GM13976 (cell line): ENCODE results near the gene BCAP31.

Experiments
- DNase-seq: peaks from one replicate; pipeline ENCODE4 v3.0.0; 2012; ENCODE audit warnings: low spot score
- in situ Hi-C: fragments of 300-500 bp; cut with MboI; formaldehyde crosslinking; loops from one replicate; pipeline ENCODE4 v1.12.0; 2022; ENCODE audit warnings: low sequenced_read_pairs, mixed read lengths, inconsistent platforms; ENCODE audit not compliant: unreplicated experiment
- TF ChIP-seq, protein P1 (sequence below): IDR thresholded peaks from 2 replicates; pipeline ENCODE4 v1.5.1; 2012; ENCODE audit warnings: borderline replicate concordance, mild to moderate bottlenecking; ENCODE audit not compliant: insufficient read depth; ENCODE audit errors: extremely low read depth, missing control alignments, control extremely low read depth

BCAP31 gene

DNA sequence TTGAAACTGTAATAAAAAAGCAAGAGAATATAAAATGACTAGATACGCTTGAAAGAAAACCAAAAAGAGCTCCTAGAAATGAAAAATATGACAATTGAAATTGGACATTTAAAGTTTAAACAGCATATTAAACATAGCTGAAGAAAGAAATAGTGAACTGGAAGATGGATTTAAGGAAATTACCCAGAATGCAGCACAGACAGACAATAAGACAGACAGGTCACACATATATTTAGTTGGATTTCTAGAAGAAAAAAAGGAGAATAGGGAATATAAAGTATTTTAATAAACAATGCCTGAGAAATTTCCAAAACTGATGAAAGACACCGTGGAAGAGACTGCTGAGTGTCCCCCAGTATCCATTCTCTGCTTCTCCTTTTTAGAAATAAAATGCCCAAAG lies 70.6 kb downstream of the BCAP31 start:
- in situ Hi-C loops, result loop anchor here (25.0 kb wide), 1 partner anchor 691 kb away; no protein-coding TSS in a partner anchor
- DNase-seq, result no peak
- TF ChIP-seq, protein P1, sequence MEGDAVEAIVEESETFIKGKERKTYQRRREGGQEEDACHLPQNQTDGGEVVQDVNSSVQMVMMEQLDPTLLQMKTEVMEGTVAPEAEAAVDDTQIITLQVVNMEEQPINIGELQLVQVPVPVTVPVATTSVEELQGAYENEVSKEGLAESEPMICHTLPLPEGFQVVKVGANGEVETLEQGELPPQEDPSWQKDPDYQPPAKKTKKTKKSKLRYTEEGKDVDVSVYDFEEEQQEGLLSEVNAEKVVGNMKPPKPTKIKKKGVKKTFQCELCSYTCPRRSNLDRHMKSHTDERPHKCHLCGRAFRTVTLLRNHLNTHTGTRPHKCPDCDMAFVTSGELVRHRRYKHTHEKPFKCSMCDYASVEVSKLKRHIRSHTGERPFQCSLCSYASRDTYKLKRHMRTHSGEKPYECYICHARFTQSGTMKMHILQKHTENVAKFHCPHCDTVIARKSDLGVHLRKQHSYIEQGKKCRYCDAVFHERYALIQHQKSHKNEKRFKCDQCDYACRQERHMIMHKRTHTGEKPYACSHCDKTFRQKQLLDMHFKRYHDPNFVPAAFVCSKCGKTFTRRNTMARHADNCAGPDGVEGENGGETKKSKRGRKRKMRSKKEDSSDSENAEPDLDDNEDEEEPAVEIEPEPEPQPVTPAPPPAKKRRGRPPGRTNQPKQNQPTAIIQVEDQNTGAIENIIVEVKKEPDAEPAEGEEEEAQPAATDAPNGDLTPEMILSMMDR, result no peak

DNA sequence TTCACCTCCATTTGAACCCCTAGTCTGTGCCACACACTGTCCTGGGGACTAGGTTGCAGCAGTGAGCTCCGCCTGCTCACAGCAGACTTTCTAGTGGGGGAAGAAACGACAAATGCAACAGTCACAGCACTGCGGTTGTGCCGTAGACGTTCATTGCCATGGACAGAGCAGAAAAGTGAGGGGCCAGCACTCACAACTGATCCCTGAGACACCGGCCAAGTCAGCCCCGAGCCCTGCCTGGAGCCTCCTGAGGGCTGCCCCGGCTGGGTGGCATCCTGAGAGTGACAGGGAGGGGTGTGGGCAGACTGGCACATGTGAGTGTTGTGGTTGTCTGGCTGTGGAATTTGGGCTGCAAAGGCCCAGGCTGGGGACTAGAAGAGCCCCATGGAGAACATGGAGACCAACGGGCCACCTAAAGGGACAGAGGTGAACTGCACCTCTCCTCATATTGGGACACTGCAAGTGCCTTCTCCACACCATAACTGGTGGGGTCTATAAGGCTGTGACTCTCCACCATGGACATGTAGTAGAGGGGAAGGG lies 72.6 kb downstream of the BCAP31 start:
- in situ Hi-C loops, result loop anchor here (25.0 kb wide), 1 partner anchor 689 kb away; no protein-coding TSS in a partner anchor
- DNase-seq, result no peak
- TF ChIP-seq, protein P1, result no peak

DNA sequence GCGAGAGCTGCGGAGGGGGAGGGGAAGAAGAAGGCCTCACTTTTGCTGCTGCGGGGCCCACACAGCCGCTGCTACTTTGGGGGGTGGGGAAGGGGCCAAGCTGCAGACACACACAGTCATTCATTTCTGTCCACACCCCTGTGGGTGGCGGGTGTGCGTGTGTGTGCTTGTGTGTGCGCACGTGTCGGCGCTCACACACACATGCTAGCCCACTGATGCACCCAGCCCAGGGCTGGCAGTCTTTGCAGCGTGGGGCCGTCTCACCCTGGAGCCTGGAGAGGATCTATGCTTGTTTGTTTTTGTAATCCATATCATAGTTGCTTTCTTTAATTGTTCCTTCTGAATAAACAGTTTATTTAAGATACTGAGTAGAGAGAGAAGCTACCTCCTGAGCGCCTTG lies 73.2 kb downstream of the BCAP31 start:
- in situ Hi-C loops, result loop anchor here (25.0 kb wide), 1 partner anchor 689 kb away; no protein-coding TSS in a partner anchor

More for the DNA sequence above, 73.2 kb downstream of the BCAP31 start:
- DNase-seq, result no peak
- TF ChIP-seq, protein P1, result no peak
